Astrocyte of the hippocampus (primary cell): ENCODE measurements around the gene MLXIP.
"Not testable (repeated sequence)": the region's sequence is repeated elsewhere in the genome, so short reads cannot be mapped to it uniquely, and the experiment has no call there.

Source experiments
- DNase-seq: peaks from one replicate; pipeline ENCODE4 v3.0.0; 2011; ENCODE audit warnings: low read depth, low spot score

The MLXIP gene

DNA sequence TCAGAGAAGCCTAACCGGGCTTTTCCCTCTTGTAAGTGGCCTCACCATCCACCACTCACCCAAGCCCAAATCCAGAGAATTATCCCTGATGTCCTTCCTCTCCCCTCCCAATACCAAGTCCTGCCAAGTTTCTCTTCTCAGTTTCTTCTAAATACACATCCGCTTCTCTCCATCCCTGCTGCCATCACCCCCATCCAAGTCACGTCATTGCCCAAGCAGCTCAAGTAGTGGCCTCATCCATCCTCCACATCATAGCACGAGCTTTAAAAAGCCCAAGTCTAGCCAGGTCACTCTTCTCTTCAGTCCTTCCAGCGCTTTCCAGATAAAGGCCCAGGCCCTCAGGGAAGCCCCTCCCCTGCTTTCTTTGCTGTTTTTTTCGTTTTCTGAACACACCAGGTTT lies 70.1 kb downstream of the MLXIP start:
- no peak for DNase-seq

- DNase-seq, result no peak
Observed at GRCh38 chr12:122150127-122150681, 71.6 kb downstream of the MLXIP start.

GRCh38 chr12:122152754-122153153 lies 74.2 kb downstream of the MLXIP start:
- no peak for DNase-seq

- DNase-seq, result no peak
Observed at GRCh38 chr12:122155705-122156104, 77.1 kb downstream of the MLXIP start.

- DNase-seq, result no peak
Observed at GRCh38 chr12:122158700-122159285, 80.2 kb downstream of the MLXIP start.

DNA sequence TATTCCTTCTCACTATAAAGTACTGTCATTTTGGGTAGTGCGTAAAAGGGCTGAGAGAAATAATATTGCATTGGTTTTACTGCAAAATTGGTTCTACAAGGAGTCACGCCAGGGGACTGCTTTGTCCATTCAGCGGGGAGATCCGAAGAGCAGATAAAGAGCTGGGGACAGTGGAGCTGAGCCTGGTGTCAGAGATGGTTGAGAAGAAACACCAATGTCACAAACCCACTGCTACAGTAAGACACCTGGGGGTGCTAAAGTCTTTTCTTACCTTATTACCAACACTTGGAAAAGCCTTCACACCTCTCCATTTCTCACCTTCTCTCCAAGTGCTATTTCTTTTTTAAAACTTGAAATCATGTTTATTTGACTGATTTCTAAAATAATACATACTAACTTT lies 81.3 kb downstream of the MLXIP start:
- DNase-seq, result no peak

DNA sequence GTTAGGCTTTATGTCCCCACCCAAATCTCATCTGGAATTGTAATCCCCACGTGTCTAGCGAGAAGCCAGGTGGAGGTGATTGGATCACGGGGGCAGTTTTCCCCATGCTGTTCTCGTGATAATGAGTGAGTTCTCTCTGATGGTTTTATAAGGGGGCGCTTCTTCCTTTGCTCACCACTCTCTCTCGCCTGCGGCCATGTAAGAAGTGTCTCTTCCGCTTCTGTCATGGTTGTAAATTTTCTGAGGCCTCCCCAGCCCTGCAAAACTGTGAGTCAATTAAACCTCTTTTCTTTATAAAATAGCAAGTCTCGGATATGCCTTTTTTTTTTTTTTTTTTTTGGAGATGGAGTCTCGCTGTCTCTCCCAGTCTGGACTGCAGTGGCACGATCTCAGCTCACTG lies 82.2 kb downstream of the MLXIP start:
- no peak for DNase-seq

DNA sequence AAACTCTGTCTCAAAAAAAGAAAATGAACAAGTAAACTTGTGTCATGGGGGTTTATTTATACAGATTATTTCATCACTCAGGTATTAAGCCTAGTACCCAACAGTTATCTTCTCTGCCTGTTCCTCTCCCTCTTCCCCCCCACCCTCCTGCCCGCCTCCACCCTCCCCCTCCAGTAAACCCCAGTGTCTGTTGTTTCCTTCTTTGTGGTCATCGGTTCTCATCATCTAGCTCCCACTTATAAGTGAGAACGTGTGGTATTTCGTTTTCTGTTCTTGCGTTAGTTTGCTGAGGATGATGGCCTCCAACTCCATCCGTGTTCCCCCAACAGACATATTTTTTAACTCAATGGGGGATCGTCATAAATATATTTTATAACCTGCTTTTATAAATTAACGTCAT lies 83.1 kb downstream of the MLXIP start:
- no peak for DNase-seq

- no peak for DNase-seq
Observed at GRCh38 chr12:122162976-122163375, 84.4 kb downstream of the MLXIP start.

DNA sequence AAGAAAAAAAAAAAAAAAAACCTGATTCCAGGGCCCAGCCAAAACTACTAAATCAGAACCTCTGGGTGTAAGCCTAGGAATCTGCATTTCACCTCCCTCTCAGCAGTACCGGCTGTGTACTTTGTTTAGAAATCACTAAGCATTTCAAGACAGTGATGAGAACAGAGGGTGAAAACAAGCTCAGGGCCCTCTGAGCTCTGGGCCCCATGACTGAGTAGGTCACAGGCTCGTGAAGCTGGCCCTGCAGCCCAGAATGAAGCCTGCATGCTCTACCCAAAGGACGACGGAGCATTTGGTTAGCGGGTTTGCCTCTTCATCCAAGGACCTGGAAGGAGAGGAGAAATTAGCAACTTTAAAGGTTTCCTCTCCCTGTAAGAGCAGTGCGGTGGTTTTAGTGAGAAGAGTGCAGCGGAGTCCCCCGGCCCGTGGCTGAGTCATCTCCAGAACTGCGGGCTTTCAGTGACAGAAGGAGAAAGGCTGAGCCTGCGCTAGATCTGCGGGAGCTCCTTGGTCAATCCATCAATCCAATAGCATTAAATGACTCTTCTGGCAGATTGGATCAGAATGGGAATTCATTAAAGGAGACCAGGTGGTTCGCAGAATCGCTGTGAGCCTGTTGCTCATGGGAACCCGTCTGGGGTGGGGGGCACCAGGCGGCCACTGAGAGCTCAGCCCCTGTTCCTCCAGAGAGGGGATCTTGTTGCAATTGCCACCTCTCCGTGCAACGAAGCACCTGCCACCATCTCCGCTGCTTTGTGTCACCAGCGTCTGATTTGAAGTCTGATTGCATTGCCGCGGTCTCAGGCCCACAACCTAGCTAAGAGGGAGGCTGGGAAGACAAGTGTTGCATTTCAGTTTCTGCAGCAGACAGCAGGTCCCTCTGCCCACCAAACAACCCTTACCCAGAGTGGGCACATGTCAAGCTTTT lies 88.1 kb downstream of the MLXIP start:
- DNase-seq, result peak; percentile 19

GRCh38 chr12:122167356-122167925 lies 88.9 kb downstream of the MLXIP start:
- no peak for DNase-seq

GRCh38 chr12:122168492-122168891 lies 89.9 kb downstream of the MLXIP start:
- no peak for DNase-seq

GRCh38 chr12:122171399-122171798 lies 92.8 kb downstream of the MLXIP start:
- no peak for DNase-seq

DNA sequence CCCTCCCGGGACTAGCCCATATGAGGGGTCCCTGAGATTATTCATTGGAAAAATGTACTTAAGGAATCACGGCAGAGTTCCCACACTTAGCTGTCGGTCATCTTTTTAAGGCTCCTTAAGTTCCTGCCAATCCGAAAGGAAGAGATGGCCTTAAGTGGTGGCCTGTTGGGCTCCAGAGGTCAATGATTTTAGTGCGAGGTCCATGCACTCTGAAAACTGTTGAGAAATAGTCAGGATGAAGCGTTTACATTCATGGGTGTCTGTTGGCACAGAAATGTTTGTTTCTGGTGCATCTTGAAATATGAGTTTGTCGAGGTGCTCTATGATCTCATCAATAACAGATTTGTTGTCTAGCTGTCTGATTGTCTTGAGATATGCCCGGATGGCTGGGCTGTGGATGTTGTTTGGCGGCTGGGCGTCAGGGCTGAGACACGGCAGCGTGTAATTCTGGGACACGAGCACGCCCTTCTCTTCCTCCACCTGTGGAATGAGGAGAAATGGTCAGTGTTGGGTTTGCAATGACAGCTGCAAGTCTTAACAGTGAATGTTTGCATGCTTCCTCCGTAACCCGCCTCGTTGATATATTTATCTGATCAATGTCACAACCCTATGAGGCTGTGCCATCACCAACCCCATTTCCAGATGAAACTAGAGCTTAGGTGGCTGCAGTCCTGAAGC lies 93.8 kb downstream of the MLXIP start:
- no peak for DNase-seq

GRCh38 chr12:122174155-122174845 lies 95.7 kb downstream of the MLXIP start, which contains the start of gene IL31:
TSS of gene IL31 (minus strand) at chr12:122174221. CDS start at chr12:122174172, 49 bp downstream.
- DNase-seq, result no peak

- DNase-seq, result not testable (repeated sequence)
Observed at GRCh38 chr12:122176473-122176872, 97.9 kb downstream of the MLXIP start.

GRCh38 chr12:122182887-122183587 lies 104.5 kb downstream of the MLXIP start, which contains the start of gene LRRC43:
TSS of gene LRRC43 (plus strand) at chr12:122183123. CDS start at chr12:122183145, 22 bp downstream.
- DNase-seq, result peak; percentile 66

DNA sequence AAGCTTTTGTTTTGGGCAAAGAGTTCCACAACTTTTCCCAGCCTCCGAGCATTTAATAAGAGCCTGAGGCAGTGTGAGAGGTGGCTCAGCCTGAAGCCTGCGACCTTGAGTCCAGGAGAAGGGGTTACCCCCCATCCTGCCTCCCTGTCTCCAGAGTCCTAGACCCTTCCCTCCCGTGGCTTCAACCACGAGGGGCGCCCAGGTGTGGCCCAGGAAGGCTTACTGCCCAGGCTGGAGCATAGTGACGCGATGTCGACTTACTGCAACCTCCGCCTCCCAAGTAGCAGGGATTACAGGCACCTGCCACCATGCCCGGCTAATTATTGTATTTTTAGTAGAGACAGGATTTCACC lies 105.0 kb downstream of the MLXIP start:
- DNase-seq, result no peak

- no peak for DNase-seq
Observed at GRCh38 chr12:122184517-122184916, 106.0 kb downstream of the MLXIP start.

DNA sequence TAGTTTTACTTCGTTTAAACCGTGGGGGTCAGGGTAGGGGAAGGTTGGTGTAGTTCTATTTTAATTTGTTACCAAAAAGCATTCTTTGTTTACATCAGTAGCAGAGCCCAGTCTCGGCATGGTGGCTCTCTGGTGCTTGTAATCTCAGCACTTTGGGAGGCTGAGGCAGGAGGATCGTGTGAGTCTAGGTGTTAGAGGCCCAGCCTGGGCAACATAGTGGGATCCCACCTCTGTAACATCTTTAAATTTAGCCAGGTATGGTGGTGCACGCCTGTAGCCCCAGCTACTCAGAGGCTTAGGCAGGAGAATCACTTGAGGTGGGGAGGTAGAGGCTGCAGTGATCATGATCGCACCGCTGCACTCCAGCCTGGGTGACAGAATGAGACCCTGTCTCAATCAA lies 106.5 kb downstream of the MLXIP start:
- DNase-seq, result no peak
